Endothelial cell of umbilical vein (primary cell): ENCODE measurements around the gene IGFBP1. TPM values are rescaled to one million over a fixed set of nuclear protein-coding genes. Genes with fewer than 3 reads are reported as not detected.

ENCODE experiments used
- BruUV-seq: library from RNA; stranded (reverse); fragments of 400-500 nt; replicated peaks from 2 replicates; lab custom pipeline; 2021; lab: Mats Ljungman, UMichigan
- CTCF ChIA-PET: fragments of 300-600, 350-600 bp; sonication (Branson Sonifier 250); formaldehyde crosslinking; loops from one replicate; lab custom pipeline; 2021; ENCODE audit warnings: antibody characterized with exemption, inconsistent platforms; lab: Charles Lee
- POLR2A ChIA-PET: fragments of 300-600, 350-600 bp; sonication (Branson Sonifier 250); formaldehyde crosslinking; loops from one replicate; lab custom pipeline; 2021; ENCODE audit warnings: antibody characterized with exemption, inconsistent platforms; lab: Charles Lee
- DNase-seq: peaks from one replicate; pipeline ENCODE4 v3.0.0-alpha.2; 2011; ENCODE audit warnings: low read depth, low spot score
- FAIRE-seq: peaks from 2 replicates; lab custom pipeline; 2011; peaks lifted over from hg19 to GRCh38; lab: Jason Lieb, UNC
- H2AFZ ChIP-seq: 2 replicates; pipeline ENCODE4 v1.6.0; 2012; ENCODE audit warnings: low read depth, low read length, control low read depth, inconsistent platforms
- H3K27ac ChIP-seq: 2 replicates; pipeline ENCODE4 v1.5.1; 2011; ENCODE audit warnings: low read depth, mild to moderate bottlenecking, control low read depth, low read length, moderate library complexity; ENCODE audit not compliant: insufficient read depth
- H3K27me3 ChIP-seq, 2 experiments: 2 replicates each; pipeline versions ENCODE4 v1.6.0 to v1.6.1; 2011; ENCODE audit warnings: low read length in 2 of 2, mixed read lengths in 1 of 2; ENCODE audit not compliant: control insufficient read depth in 2 of 2, insufficient read depth in 2 of 2
- H3K36me3 ChIP-seq, 2 experiments: 2 replicates in 1 of 2; 3 replicates in 1 of 2; pipeline ENCODE4 v1.5.1; 2011; ENCODE audit warnings: low read length in 2 of 2, mild to moderate bottlenecking in 1 of 2, moderate library complexity in 1 of 2; ENCODE audit not compliant: control insufficient read depth in 2 of 2, insufficient read depth in 2 of 2; ENCODE audit errors: extremely low read depth in 1 of 2
- H3K4me1 ChIP-seq: 3 replicates; pipeline ENCODE4 v1.5.1; 2011; ENCODE audit warnings: mild to moderate bottlenecking, low read length; ENCODE audit not compliant: control insufficient read depth, insufficient read depth; ENCODE audit errors: extremely low read depth
- H3K4me2 ChIP-seq: 2 replicates; pipeline ENCODE4 v1.6.1; 2011; ENCODE audit warnings: low read length, control low read depth, mixed read lengths; ENCODE audit not compliant: insufficient read depth
- H3K4me3 ChIP-seq, 3 experiments: fragments of 200-600 bp in 1 of 3; sonication (generic), shearing (Covaris generic) in 1 of 3; replicated peaks in 1 of 3; 2 replicates each; pipeline ENCODE4 v1.5.1; 2011 to 2016; ENCODE audit warnings: control low read depth in 3 of 3, low read length in 3 of 3, mild to moderate bottlenecking in 2 of 3, inconsistent platforms in 1 of 3, low read depth in 1 of 3, moderate library complexity in 1 of 3; ENCODE audit not compliant: insufficient read depth in 1 of 3
- H3K79me2 ChIP-seq: 2 replicates; pipeline ENCODE4 v1.6.0; 2012; ENCODE audit warnings: low read length, inconsistent platforms; ENCODE audit not compliant: control insufficient read depth, insufficient read depth
- H3K9ac ChIP-seq: replicated peaks from 2 replicates; pipeline ENCODE3; 2011; ENCODE audit warnings: low read length, control low read depth; ENCODE audit not compliant: insufficient read depth; ENCODE audit errors: extremely low read depth
- H3K9me1 ChIP-seq: replicated peaks from 3 replicates; pipeline ENCODE4 v1.6.0; 2011; ENCODE audit warnings: mild to moderate bottlenecking, low read length; ENCODE audit not compliant: control insufficient read depth, insufficient read depth; ENCODE audit errors: extremely low read depth
- H3K9me3 ChIP-seq: replicated peaks from 2 replicates; pipeline ENCODE4 v1.5.1; 2012; ENCODE audit warnings: low read length, inconsistent platforms; ENCODE audit not compliant: control insufficient read depth, insufficient read depth
- H4K20me1 ChIP-seq: replicated peaks from 2 replicates; pipeline ENCODE3; 2011; ENCODE audit warnings: mild to moderate bottlenecking, low read length; ENCODE audit not compliant: control insufficient read depth, insufficient read depth; ENCODE audit errors: extremely low read depth
- EZH2 ChIP-seq: IDR thresholded peaks from 2 replicates; pipeline ENCODE4 v1.6.1; 2012; ENCODE audit warnings: borderline replicate concordance, low read depth, mild to moderate bottlenecking, moderate library complexity, low read length, inconsistent platforms; ENCODE audit not compliant: severe bottlenecking
- FOS ChIP-seq: IDR thresholded peaks from 2 replicates; pipeline ENCODE4 v1.6.1; 2011; ENCODE audit warnings: mild to moderate bottlenecking, low read length, moderate library complexity, borderline replicate concordance; ENCODE audit not compliant: insufficient read depth
- GATA2 ChIP-seq: IDR thresholded peaks from 2 replicates; pipeline ENCODE4 v1.7.0; 2011; ENCODE audit warnings: low read depth, mild to moderate bottlenecking, moderate library complexity, mixed read lengths, low read length; ENCODE audit not compliant: insufficient read length, insufficient read depth
- JUN ChIP-seq: IDR thresholded peaks from 2 replicates; pipeline ENCODE4 v1.6.1; 2011; ENCODE audit warnings: borderline replicate concordance, low read depth; ENCODE audit not compliant: insufficient read length, insufficient read depth
- MYC ChIP-seq: IDR thresholded peaks from one replicate; pipeline ENCODE4 v1.6.1; 2011; ENCODE audit warnings: mild to moderate bottlenecking, low read depth, low read length
- POLR2A ChIP-seq: IDR thresholded peaks from 2 replicates; pipeline ENCODE4 v1.6.1; 2012; ENCODE audit warnings: low read depth, mild to moderate bottlenecking, control low read depth, low read length
- POLR2AphosphoS5 ChIP-seq: IDR thresholded peaks from 2 replicates; pipeline ENCODE4 v1.6.1; 2012; ENCODE audit warnings: low read depth, mild to moderate bottlenecking, control low read depth, low read length, moderate library complexity; ENCODE audit not compliant: insufficient read depth
- dilution Hi-C: fragments of 300-500 bp; cut with MboI; formaldehyde crosslinking; loops from one replicate; pipeline ENCODE4 v1.15.0; 2019; ENCODE audit warnings: low sequenced_read_pairs; ENCODE audit not compliant: extremely low pct_ligation_motif_present
- intact Hi-C: fragments of 100-400 bp; cut with micrococcal nuclease; formaldehyde crosslinking; loops from one replicate; pipeline ENCODE4 v1.10.0; 2022
- polyA plus RNA-seq, 4 experiments: library from polyadenylated mRNA; depleted of rRNA in 3 of 4; stranded (reverse) in 3 of 4; unstranded in 1 of 4; fragments of >200 nt; gene quantifications; 2 replicates each; pipeline versions ENCODE4 v1.2.1 to v1.2.3, GENCODE V29; 2011 to 2012; ENCODE audit warnings: missing spikeins in 1 of 4
- total RNA-seq: library from RNA; stranded (reverse); gene quantifications from 2 replicates; pipeline ENCODE4 v1.2.3, GENCODE V29; 2021
- TF ChIP-seq, protein P1 (sequence below): IDR thresholded peaks from 2 replicates; pipeline ENCODE4 v1.6.1; 2011; ENCODE audit not compliant: insufficient read depth, insufficient read length
- TF ChIP-seq, protein P2 (sequence below), 2 donors: IDR thresholded peaks; 1 replicate in 1 of 2; 2 replicates in 1 of 2; pipeline ENCODE4 v1.5.1; 2011; ENCODE audit warnings: low read length in 2 of 2, mild to moderate bottlenecking in 2 of 2, moderate library complexity in 2 of 2, control low read depth in 1 of 2, inconsistent platforms in 1 of 2, low read depth in 1 of 2; ENCODE audit not compliant: insufficient read depth in 1 of 2; ENCODE audit errors: extremely low read depth in 1 of 2

The IGFBP1 gene
- total and polyA plus RNA-seq, 2 donors (not counting 3 experiments of a cell fraction or from before 2014, with no cell fraction given) = 0.57 to 4.0 TPM

DNA sequence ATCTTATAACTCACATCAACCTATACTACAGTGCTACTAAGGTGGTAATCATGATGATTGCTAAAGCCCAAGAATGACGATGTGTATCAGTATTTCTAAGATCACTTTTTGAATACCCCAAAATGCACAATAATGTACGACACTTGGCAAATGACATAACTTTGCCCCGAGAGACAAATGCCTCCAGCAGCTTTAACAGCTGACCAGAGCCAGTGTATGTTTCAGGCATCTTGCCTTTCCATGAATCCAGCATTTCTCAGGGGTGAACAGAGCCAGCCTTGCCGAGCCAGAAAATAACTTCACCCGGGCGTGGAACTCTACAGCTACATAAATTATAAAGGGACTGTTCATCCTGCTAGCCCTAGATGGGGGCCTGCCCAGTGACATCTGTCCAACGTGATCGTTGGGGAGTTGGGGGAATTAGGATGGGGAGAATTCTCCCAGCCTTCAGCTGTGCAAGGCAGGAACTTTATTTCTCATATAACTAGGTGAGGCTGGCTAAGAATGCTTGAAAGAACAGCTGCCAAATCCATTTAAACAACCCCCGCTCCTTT, 31.0 kb downstream of the IGFBP1 start:
- no peaks in the 10 kb centered on the region for H3K9me1 ChIP-seq
- no peak overlapping the region for H3K27ac ChIP-seq
- DNase-seq = no peak
- TF ChIP-seq, protein P1, sequence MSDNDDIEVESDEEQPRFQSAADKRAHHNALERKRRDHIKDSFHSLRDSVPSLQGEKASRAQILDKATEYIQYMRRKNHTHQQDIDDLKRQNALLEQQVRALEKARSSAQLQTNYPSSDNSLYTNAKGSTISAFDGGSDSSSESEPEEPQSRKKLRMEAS = no peak
- TF ChIP-seq JUN = no peak
- no peak for TF ChIP-seq EZH2
- no peak for TF ChIP-seq GATA2
- TF ChIP-seq MYC = no peak
- TF ChIP-seq POLR2A = no peak
- TF ChIP-seq FOS = no peak
- CTCF ChIA-PET = interaction anchor here (1.2 to 8.6 kb wide), 7 partner anchors 19 to 1335 kb away, joined by 4 to 149 read pairs (median 24); partner anchors contain the start of gene IGFBP1
- POLR2A ChIA-PET = no interaction called here
- no peak overlapping the region for H3K4me3 ChIP-seq
- H3K9ac ChIP-seq = no peak overlapping the region
- no peak for FAIRE-seq
- H4K20me1 ChIP-seq = no peaks in the 10 kb centered on the region
- TSS peak; percentile 16 for BruUV-seq
- H3K79me2 ChIP-seq = no peaks in the 10 kb centered on the region
- no peaks in the 10 kb centered on the region for H3K36me3 ChIP-seq
- peaks cover 28% of the 10 kb centered on the region for H3K4me1 ChIP-seq
- intact Hi-C loops (no loop called here), dilution Hi-C loops (no loop called here)
- peaks cover 22 to 42% of the 10 kb centered on the region in 2 experiments for H3K27me3 ChIP-seq
- H3K9me3 ChIP-seq = no peaks in the 10 kb centered on the region
- H2AFZ ChIP-seq = no peak overlapping the region
- H3K4me2 ChIP-seq = no peak overlapping the region

GRCh38 chr7:45919993-45920459, 31.7 kb downstream of the IGFBP1 start:
- H3K4me1 ChIP-seq = peaks cover 28% of the 10 kb centered on the region
- TF ChIP-seq MYC (no peak), FOS (no peak), EZH2 (no peak), JUN (no peak), POLR2A (no peak), GATA2 (no peak), POLR2AphosphoS5 (no peak)
- TF ChIP-seq, protein P2, sequence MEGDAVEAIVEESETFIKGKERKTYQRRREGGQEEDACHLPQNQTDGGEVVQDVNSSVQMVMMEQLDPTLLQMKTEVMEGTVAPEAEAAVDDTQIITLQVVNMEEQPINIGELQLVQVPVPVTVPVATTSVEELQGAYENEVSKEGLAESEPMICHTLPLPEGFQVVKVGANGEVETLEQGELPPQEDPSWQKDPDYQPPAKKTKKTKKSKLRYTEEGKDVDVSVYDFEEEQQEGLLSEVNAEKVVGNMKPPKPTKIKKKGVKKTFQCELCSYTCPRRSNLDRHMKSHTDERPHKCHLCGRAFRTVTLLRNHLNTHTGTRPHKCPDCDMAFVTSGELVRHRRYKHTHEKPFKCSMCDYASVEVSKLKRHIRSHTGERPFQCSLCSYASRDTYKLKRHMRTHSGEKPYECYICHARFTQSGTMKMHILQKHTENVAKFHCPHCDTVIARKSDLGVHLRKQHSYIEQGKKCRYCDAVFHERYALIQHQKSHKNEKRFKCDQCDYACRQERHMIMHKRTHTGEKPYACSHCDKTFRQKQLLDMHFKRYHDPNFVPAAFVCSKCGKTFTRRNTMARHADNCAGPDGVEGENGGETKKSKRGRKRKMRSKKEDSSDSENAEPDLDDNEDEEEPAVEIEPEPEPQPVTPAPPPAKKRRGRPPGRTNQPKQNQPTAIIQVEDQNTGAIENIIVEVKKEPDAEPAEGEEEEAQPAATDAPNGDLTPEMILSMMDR (IDR thresholded peaks at IDR 0.05; ENCODE audit: extremely low read depth in 1 of 2, insufficient read depth in 1 of 2, low read depth in 1 of 2, low read length in 2 of 2) = no peak
- TF ChIP-seq, protein P1 = no peak
- intact Hi-C loops (loop anchor here (5.0 to 10.0 kb wide), 2 partner anchors 205 to 657 kb away; no protein-coding TSS in a partner anchor), dilution Hi-C loops (no loop called here)
- no peaks in the 10 kb centered on the region for H3K79me2 ChIP-seq
- BruUV-seq = no TSS peak
- CTCF ChIA-PET = interaction anchor here (1.2 to 8.6 kb wide), 5 partner anchors 30 to 1334 kb away, joined by 4 to 149 read pairs (median 99); partner anchors contain the start of gene IGFBP1
- FAIRE-seq = no peak
- no peak for DNase-seq
- H3K27me3 ChIP-seq = peaks cover 26 to 45% of the 10 kb centered on the region in 2 experiments
- H3K4me2 ChIP-seq = peak overlapping the region; percentile 82
- no peaks in the 10 kb centered on the region for H3K9me3 ChIP-seq
- H3K9ac ChIP-seq = no peak overlapping the region
- H4K20me1 ChIP-seq = no peaks in the 10 kb centered on the region
- POLR2A ChIA-PET = no interaction called here
- H3K36me3 ChIP-seq = no peaks in the 10 kb centered on the region
- H2AFZ ChIP-seq = no peak overlapping the region
- no peaks in the 10 kb centered on the region for H3K9me1 ChIP-seq
- H3K4me3 ChIP-seq = peak overlapping the region in 1 of 3 experiments; percentile 34
- H3K27ac ChIP-seq = no peak overlapping the region
